ENCODE measurements around the gene PPP2R2C. TPM values are rescaled to one million over a fixed set of nuclear protein-coding genes. Genes with fewer than 3 reads are reported as not detected.

The PPP2R2C gene
- total and polyA plus RNA-seq, 2 donors (not counting 1 experiment from before 2014, with no cell fraction given), result 0.10 to 0.17 TPM

DNA sequence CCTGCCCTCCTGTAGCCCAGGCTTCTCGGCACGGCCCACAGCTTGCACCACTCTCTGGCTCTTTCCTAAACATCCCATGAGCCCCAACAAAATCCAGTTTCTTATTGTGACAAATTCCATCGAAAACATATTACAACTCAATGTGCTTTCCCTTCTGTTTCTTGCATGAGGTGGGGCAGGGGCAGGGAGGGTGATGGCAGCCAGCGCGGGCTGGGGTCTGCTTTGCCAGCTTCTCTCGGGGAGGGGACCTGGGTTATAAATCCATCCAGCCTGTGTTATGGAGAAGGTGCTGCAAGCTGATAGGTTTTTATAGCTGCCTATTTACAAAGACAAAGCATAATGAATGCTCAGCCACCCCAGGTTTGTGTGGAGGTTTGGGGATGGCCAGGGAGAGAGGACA lies 21.1 kb downstream of the PPP2R2C start:
- H3K4me3 ChIP-seq (replicated peaks in 1 of 4; ENCODE audit: control extremely low read depth in 1 of 4, insufficient read depth in 1 of 4, low read depth in 3 of 4, low read length in 4 of 4), result no peak overlapping the region
- no peak overlapping the region for H3K9ac ChIP-seq (ENCODE audit: insufficient read depth, low read length)
- no peaks in the 10 kb centered on the region for H3K79me2 ChIP-seq (ENCODE audit: control insufficient read depth, insufficient read depth, low read length)
- H4K20me1 ChIP-seq (ENCODE audit: control insufficient read depth, extremely low read depth, insufficient read depth, low read length), result no peaks in the 10 kb centered on the region
- no peak overlapping the region for H3K27ac ChIP-seq (ENCODE audit: insufficient read depth, low read length)
- no peak overlapping the region for H2AFZ ChIP-seq (ENCODE audit: low read length)
- no peaks in the 10 kb centered on the region for H3K9me3 ChIP-seq (ENCODE audit: control insufficient read depth, insufficient read depth, low read depth, low read length)
- TF ChIP-seq CTCF (conservative IDR thresholded peaks at IDR 0.05 in 1 of 2, IDR thresholded peaks at IDR 0.05 in 1 of 2; ENCODE audit: low read depth in 1 of 2, low read length in 2 of 2) (no peak), EZH2 (IDR thresholded peaks at IDR 0.05; ENCODE audit: low read length, missing control alignments) (no peak)
- no peaks in the 10 kb centered on the region for H3K4me1 ChIP-seq (ENCODE audit: control insufficient read depth, extremely low read depth, insufficient read depth, low read length)
- H3K27me3 ChIP-seq (ENCODE audit: control insufficient read depth, insufficient read depth, low read length), result no peaks in the 10 kb centered on the region
- H3K4me2 ChIP-seq (ENCODE audit: extremely low read depth, insufficient read depth, low read length), result no peak overlapping the region
- no peaks in the 10 kb centered on the region for H3K36me3 ChIP-seq (ENCODE audit: control insufficient read depth, insufficient read depth, low read length)
- DNase-seq (ENCODE audit: low read depth in 2 of 2), result no peak

- no peak for DNase-seq (ENCODE audit: low read depth in 2 of 2)
- Histone ChIP-seq H3K4me2 (ENCODE audit: extremely low read depth, insufficient read depth, low read length) (no peak overlapping the region), H3K27me3 (ENCODE audit: control insufficient read depth, insufficient read depth, low read length) (no peaks in the 10 kb centered on the region), H4K20me1 (ENCODE audit: control insufficient read depth, extremely low read depth, insufficient read depth, low read length) (no peaks in the 10 kb centered on the region), H3K9ac (ENCODE audit: insufficient read depth, low read length) (no peak overlapping the region), H3K4me3 (replicated peaks in 1 of 4; ENCODE audit: control extremely low read depth in 1 of 4, insufficient read depth in 1 of 4, low read depth in 3 of 4, low read length in 4 of 4) (no peak overlapping the region), H3K36me3 (ENCODE audit: control insufficient read depth, insufficient read depth, low read length) (no peaks in the 10 kb centered on the region), H2AFZ (ENCODE audit: low read length) (no peak overlapping the region), H3K4me1 (ENCODE audit: control insufficient read depth, extremely low read depth, insufficient read depth, low read length) (no peaks in the 10 kb centered on the region), H3K9me3 (ENCODE audit: control insufficient read depth, insufficient read depth, low read depth, low read length) (no peaks in the 10 kb centered on the region), H3K79me2 (ENCODE audit: control insufficient read depth, insufficient read depth, low read length) (no peaks in the 10 kb centered on the region), H3K27ac (ENCODE audit: insufficient read depth, low read length) (no peak overlapping the region)
- no peak for TF ChIP-seq CTCF (conservative IDR thresholded peaks at IDR 0.05 in 1 of 2, IDR thresholded peaks at IDR 0.05 in 1 of 2; ENCODE audit: low read depth in 1 of 2, low read length in 2 of 2)
- no peak for TF ChIP-seq EZH2 (IDR thresholded peaks at IDR 0.05; ENCODE audit: low read length, missing control alignments)
Observed at GRCh38 chr4:6450709-6451108, 21.7 kb downstream of the PPP2R2C start.

DNA sequence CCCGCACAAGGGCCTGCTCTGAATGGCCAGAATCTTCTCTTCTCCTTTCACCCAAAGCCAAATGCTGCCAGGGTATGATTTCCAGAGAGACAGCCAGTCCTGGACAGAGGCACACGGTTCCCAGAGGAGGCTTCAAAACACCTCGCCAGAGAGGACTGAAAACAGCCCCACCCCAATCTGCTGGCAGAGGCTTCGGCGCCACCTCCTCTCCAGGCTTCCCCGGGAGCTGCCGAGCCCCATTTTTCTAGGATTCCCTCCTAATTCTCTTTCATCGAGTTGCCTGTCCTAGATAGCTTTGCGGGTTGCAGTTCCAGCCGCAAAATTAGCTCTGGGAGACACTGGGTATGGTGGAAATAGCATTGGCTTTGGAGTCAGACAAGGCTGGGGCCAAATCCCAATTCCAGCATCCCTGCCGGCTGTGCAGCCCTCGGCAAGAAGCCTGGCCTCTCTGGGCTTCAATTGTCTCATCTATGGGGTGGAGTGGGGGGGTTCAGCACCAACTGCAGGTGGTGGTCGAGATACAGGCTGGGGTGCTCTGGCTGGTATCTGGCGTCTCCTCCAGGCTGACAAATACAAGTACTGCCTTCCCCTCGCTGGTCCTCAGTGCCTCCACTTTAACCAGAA lies 22.6 kb downstream of the PPP2R2C start:
- Histone ChIP-seq H3K9me3 (ENCODE audit: control insufficient read depth, insufficient read depth, low read depth, low read length) (no peaks in the 10 kb centered on the region), H3K36me3 (ENCODE audit: control insufficient read depth, insufficient read depth, low read length) (no peaks in the 10 kb centered on the region), H3K9ac (ENCODE audit: insufficient read depth, low read length) (no peak overlapping the region), H3K4me1 (ENCODE audit: control insufficient read depth, extremely low read depth, insufficient read depth, low read length) (no peaks in the 10 kb centered on the region), H3K27me3 (ENCODE audit: control insufficient read depth, insufficient read depth, low read length) (no peaks in the 10 kb centered on the region), H2AFZ (ENCODE audit: low read length) (no peak overlapping the region), H3K4me3 (replicated peaks in 1 of 4; ENCODE audit: control extremely low read depth in 1 of 4, insufficient read depth in 1 of 4, low read depth in 3 of 4, low read length in 4 of 4) (no peak overlapping the region), H3K27ac (ENCODE audit: insufficient read depth, low read length) (no peak overlapping the region), H3K4me2 (ENCODE audit: extremely low read depth, insufficient read depth, low read length) (no peak overlapping the region), H3K79me2 (ENCODE audit: control insufficient read depth, insufficient read depth, low read length) (no peaks in the 10 kb centered on the region), H4K20me1 (ENCODE audit: control insufficient read depth, extremely low read depth, insufficient read depth, low read length) (no peaks in the 10 kb centered on the region)
- TF ChIP-seq CTCF (conservative IDR thresholded peaks at IDR 0.05 in 1 of 2, IDR thresholded peaks at IDR 0.05 in 1 of 2; ENCODE audit: low read depth in 1 of 2, low read length in 2 of 2), result no peak
- TF ChIP-seq EZH2 (IDR thresholded peaks at IDR 0.05; ENCODE audit: low read length, missing control alignments), result no peak
- no peak for DNase-seq (ENCODE audit: low read depth in 2 of 2)
